HG02678 (cell line): ENCODE results near the gene RASSF6.

Experiments
- ATAC-seq: cut with Tn5 transposase; IDR thresholded peaks from one replicate; pipeline ENCODE4 v1.9.1; 2021; ENCODE audit warnings: mild to moderate bottlenecking, moderate library complexity; ENCODE audit not compliant: unreplicated experiment

The RASSF6 gene

DNA sequence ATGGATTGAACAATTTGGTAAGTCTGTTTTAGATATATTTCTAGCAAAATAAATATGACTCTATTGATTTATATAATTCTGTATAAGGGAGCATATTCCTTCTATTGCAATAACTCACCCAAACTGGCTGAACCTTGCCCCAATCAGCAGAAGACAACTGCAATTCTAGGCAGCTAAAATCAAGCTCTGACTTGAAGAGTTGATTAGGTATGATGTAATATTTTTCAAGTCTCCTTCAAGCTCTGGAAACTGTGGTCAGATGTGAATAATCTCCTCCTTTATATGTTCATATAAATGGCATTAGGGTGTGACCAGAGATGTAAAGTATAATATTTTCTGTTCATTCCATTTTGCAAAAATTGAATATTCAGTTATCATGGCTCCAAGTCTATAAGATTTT is 8.2 kb downstream of the RASSF6 start:
- ATAC-seq: no peak

DNA sequence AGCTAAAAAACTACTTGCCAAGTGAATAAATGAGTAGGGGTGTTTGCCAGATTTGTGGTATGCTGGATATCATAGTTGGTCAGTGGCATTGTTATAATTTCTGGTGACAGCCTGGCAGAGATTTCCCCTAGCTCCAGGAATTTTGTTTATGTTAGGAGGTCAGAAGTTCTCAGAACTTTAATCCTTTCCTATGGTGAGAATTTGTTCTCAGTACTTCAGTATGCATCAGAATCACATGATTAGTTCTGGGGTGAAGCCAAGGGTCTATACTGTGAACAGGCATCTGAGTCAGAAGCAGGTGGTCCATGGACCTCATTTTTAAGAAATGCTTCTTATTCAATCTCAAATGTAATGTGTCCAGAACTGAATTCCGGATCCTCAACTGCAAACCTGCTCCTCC is 10.5 kb downstream of the RASSF6 start:
- ATAC-seq: no peak

- ATAC-seq: no peak
These were observed 11.3 kb downstream of the RASSF6 start for GRCh38 chr4:73608689-73609594.

- ATAC-seq: peak; percentile 33
These were observed 12.7 kb downstream of the RASSF6 start for GRCh38 chr4:73607375-73608033.

DNA sequence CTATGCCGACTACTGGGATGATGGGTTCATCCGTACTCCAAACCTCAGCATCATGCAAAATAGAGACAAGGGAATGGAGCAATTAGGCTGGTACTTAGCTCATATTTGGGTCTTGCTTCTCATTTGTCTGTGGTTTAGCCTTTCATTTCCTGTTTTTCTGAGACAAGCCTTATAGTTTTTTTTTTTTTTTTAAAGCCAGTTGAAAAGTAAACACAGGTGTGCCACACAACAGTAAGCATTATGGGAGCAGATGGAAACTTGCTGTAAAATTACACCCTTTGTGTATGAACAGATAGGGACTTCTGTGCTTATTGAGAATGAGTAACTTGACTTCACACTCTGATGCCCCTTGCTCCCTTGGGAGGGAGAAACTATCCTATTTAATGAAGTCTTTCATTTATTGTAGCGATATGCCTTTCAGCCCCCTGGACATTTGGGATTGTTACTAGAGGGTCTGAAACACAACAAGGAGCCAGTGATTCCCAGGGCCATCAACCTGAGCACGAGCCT is 13.7 kb downstream of the RASSF6 start:
- ATAC-seq: peak; percentile 71

DNA sequence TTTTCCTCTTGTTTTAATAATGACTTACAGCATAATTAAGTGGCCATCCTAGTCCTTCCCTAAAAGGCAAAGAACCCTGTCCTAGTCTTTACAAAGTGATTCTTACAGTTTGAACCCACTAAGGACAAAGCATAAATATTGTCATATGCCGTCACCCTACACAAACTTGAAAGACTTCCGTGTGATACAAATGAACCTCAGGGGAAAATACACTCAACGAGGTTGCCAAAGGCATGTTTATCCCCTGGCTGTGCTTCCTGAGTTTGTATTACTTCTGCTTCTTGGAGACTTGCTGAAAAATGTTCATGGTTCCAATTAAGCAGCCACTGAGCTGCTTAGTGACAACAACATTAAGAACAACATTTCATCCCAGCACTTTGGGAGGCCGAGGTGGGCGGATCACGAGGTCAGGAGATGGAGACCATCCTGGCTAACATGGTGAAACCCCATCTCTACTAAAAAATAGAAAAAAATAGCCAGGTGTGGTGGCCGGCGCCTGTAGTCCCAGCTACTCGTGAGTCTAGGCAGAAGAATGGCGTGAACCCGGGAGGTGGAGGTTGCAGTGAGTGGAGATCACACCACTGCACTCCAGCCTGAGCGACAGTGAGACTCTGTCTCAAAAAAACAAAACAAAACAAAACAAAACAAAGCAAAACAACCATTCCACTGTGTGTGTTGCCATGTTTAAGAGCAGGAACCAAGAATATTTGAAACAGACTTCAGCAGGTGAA is 16.2 kb downstream of the RASSF6 start:
- no peak for ATAC-seq

DNA sequence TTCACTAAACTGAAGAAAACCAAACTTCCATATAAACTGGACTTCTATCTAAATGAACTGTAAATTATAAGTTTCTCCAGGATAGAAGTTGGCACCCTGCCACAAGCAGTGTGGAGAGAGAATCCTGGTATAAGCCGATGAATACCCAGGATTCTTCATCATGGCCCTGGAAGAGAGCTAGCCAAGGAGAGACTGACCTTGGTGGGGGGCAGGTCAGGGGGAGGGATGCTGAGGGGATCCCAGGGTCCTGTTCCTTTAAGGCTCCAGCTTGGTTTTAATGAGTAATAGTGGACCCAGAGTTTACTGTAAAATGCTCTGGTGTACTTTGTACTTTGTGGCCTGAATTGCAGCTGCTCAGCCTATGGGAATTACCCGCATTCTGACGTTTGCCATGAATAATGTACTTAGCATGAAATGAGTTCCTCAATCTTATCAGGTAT is 16.9 kb downstream of the RASSF6 start:
- ATAC-seq: peak; percentile 49

DNA sequence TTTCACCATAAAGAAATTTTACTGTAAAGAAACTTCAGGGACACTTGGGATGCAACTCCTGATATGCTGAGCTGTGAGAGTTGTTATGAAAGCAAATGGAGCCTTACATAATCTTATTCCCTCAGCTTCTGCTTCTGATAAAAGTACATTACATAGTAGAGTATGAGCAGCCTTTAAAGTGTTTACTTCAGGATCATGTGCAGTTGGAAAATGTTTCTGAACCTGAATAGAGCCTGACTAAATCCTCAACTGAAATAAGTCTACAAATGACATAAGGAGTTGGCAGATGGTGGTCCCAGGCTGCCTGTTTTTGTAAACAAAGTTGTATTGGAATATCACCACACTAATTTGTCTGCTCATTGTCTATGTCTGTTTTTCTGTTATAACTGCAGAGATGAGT is 19.3 kb downstream of the RASSF6 start:
- ATAC-seq: no peak

- ATAC-seq: peak; percentile 30
These were observed 21.1 kb downstream of the RASSF6 start for GRCh38 chr4:73599182-73599581.

GRCh38 chr4:73597594-73597993 is 22.6 kb downstream of the RASSF6 start:
- no peak for ATAC-seq

DNA sequence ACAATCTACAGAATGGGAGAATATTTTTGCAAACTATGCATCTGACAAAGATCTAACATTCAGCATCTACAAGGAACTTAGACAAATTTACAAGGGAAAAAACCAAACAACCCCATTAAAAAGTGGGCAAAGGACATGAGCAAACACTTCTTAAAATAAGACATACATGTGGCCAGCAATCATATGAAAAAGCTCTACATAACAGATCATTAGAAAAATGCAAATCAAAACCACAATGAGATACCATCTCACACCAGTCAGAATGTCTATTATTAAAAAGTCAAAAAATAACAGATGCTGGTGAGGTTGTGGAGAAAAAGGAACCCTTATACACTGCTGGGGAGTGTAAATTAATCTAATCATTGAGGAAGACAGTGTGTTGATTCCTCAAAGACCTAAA is 23.1 kb downstream of the RASSF6 start:
- ATAC-seq: peak; percentile 27

DNA sequence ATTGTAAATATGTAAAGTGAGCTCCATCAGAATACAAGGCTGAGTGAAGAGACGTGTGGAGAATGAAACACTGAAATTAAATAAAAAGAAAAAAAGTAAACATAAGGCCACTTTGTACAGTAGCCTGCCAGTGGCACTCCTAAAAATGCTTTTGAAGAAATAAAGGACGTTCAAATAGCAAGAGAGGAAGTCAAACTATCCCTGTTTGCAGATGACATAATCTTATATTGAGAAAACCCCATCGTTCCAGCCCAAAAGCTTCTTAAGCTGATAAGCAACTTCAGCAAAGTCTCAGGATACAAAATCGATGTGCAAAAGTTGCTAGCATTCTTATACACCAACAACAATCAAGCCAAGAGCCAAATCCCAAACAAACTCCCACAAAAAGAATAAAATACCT is 24.2 kb downstream of the RASSF6 start:
- no peak for ATAC-seq

GRCh38 chr4:73593631-73594241 is 26.5 kb downstream of the RASSF6 start:
- no peak for ATAC-seq

- peak; percentile 87 for ATAC-seq
These were observed 30.1 kb downstream of the RASSF6 start for GRCh38 chr4:73589887-73590801.

DNA sequence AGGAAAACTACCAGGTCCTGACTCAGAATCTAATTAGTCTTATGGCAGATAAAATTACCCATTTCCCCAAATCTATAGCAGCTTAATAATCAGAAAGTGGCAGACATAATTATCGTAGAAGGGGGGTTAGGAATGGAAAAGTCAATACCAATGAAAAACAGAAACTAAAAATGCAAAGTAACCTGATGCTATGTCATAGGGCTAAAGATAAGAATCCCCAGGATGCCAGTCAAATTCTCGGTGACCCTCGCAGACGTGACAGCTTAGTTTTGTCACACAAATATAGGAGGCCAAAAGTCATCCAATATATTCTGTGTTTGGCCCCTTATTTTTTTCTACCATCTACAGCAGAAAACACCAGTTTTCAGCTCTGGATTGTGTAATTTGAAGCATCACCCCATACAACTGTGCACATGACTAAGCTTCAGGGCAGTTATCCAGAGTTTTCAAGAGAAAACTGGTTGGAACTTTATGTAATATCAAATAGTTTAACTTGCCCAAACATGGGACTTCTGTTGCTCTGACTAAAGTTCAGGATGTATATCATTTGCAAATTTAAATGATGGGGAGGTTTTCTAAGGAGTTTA is 30.9 kb downstream of the RASSF6 start:
- peak; percentile 31 for ATAC-seq

DNA sequence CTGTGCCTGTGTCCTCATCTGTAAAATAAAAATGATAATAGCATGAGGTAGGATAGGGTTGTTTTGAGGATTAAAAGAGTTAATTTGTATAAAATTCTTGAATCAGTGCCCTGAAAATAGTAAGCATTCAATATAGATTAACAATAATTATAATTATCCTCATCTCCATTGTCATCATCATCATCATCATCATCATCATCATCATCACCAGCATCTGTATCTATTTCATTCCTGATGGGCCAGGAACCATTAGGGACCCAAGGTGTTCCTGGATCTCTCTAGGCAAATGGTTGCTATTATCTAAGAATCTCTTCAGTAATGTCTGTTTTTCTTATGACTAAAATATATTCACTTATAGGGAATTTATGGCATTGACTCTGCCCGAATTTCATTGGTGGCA is 31.6 kb downstream of the RASSF6 start:
- no peak for ATAC-seq

DNA sequence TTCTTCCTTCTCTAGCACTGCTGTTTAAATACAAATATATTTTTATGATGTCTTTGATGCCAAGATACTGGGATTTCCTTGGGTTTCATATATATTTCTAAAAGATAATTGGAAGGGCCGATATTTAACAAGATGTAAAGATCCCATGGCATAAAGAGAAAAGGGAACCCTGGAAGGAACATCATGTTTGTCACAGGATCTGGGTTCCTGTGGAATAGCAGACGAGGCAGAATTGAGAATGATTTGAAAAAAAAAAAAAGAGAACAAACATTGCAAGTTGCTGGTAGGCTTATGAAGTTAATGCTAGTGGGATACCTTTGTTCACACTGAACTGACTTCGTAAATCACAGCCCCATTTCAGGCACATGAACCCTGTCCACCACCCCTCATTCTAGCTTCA is 33.6 kb downstream of the RASSF6 start:
- no peak for ATAC-seq

DNA sequence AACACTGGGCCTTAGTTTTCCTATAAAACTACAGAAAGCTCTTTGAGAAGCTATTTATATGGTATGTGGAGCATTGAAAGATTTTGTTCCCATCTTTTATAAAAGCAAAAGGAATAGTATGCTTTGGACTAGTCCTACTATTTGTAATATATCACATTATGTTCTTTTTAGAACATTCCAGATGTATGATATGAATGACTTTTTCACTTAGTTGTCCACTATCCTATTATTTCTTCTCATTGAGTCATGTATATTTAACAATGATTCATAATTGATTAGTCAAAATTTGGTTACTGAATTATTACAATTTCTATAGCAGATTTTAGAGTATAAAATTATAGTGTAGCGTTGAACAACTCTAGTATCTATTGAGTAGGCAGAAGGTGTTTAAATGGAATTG is 34.2 kb downstream of the RASSF6 start:
- no peak for ATAC-seq

DNA sequence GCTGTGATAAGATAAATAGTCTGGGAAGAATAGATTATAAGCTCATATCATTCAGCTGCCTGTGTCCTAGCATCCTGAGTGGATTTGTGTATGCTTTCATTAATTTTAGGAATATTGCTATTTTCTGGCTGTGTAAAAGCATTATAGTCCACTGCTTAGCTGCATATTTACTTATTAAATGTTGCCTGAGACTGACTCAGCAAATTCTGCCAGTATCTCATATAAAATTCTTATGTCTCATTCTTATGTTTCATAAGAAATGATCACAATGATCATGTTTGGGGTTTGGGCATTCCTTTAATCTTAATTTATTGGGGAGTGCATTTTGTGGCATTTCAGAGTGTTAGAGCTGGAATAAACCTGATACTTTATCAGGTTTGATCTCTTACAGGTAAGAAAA is 34.9 kb downstream of the RASSF6 start:
- no peak for ATAC-seq

GRCh38 chr4:73583666-73584065 is 36.6 kb downstream of the RASSF6 start:
- ATAC-seq: no peak
